GM12891 (cell line): ENCODE data around the gene TGFB1.

Experiments
- POLR2A ChIP-seq: IDR thresholded peaks from 2 replicates; pipeline ENCODE4 v1.6.1; 2011; ENCODE audit warnings: low read depth, low read length, control low read depth
- POLR2AphosphoS5 ChIP-seq: IDR thresholded peaks from 2 replicates; pipeline ENCODE4 v1.6.1; 2011; ENCODE audit warnings: low read depth, low read length, control low read depth
- POU2F2 ChIP-seq: IDR thresholded peaks from 2 replicates; pipeline ENCODE4 v1.6.1; 2011; ENCODE audit warnings: low read depth, mild to moderate bottlenecking, control low read depth, low read length, moderate library complexity
- SPI1 ChIP-seq: IDR thresholded peaks from 2 replicates; pipeline ENCODE4 v1.6.1; 2011; ENCODE audit warnings: low read depth, low read length, control low read depth
- TAF1 ChIP-seq: IDR thresholded peaks from 2 replicates; pipeline ENCODE4 v1.6.1; 2011; ENCODE audit warnings: low read depth, low read length, control low read depth

- TF ChIP-seq POLR2A (no peak; the same call in 1 of the 2 replicates), POLR2AphosphoS5 (no peak), TAF1 (no peak), SPI1 (no peak), POU2F2 (no peak)
Measured at GRCh38 chr19:41305927-41306793, 47.6 kb downstream of the TGFB1 start.
